Activated CD4-positive, alpha-beta T cell treated with anti-CD3 and anti-CD28 coated beads, Interleukin-2, amount 50 U/mL, for 48 hours (primary cell): ENCODE measurements around the gene SRPRA.

Experiments
- DNase-seq, 2 experiments: peaks; one replicate each; pipeline ENCODE4 v3.0.0-alpha.2; 2020

SRPRA gene

DNA sequence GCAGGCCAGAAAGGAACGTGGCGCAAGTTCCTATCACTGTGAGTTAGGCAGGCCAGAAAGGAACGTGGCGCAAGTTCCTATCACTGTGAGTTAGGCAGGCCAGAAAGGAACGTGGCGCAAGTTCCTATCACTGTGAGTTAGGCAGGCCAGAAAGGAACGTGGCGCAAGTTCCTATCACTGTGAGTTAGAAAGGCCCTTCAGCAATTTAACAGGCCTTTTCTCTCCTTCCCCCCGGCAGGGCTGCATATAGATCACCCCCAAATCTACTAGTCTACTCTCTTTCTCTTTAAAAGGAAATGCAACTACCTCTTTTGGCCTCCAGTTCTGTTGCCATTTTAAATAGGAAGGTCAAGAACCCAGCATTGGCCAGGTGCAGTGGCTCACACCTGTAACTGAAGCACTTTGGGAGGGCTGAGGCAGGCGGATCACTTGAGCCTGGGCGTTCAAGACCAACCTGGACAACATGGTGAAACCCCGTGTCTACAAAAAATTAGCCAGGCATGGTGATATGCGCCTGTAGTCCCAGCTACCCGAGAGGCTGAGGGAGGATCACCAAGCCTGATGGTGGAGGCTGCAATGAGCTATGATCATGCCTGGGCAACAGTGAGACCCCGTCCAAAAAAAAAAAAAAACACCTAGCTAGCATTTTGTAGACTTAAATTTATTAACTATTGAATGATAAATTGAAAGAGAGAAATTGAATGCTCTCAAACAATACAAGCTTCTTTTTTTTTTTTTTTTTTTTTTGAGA lies 42.2 kb downstream of the SRPRA start:
- DNase-seq = no peak

- no peak for DNase-seq
Measured at GRCh38 chr11:126225295-126225665, 43.4 kb downstream of the SRPRA start.

DNA sequence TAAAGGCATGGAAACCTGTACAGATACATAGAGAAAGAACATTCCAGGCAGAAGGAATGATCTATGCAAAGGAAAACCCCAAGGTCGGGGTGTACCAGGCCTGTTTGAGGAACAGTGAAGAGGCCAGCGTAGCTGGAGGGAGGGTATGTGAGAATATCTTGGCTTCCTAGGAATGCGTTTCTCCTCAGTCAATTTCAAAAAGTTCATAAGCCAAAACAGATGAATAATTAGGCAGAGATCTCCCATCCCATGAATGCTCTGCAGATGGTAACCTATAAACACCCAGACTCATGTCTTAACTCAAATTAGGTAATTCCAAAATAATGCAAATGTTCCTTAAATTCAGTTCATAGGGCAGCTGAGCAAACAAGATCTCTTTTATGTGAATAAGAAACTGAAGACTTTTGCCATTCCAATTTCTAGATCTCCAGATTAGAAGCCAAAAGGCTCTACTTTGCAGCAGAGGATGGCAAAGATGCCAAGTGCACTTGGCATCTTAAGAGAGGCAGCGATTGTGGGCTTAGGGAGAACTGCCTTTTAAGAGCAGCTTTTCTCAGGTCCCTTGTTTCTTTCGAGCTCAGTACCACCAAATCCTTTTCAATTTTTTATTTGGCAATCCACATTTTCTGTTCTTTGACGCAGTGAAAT lies 43.9 kb downstream of the SRPRA start:
- no peak for DNase-seq

- DNase-seq = no peak
Measured at GRCh38 chr11:126219547-126219946, 49.1 kb downstream of the SRPRA start.

DNA sequence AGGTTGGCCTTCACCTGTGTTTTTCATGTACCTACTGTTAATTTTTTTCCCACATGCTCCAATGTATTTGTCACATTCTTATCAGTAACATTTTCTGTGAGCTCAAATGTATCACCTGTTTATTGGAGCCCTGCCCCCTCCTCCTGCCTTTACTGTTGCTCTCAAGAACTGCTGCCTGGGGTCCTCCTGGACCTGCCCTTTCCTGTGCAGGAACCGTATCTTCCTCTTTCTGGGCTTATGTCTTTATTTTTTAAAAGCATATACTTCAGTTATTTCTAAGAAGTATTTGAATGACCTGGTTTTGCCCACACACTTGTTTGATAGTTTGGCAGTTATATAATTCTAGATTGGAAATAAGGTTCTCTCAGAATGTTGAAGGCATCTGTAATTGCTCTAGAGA lies 51.2 kb downstream of the SRPRA start:
- no peak for DNase-seq

GRCh38 chr11:126216526-126217305 lies 52.0 kb downstream of the SRPRA start:
- DNase-seq = no peak

DNA sequence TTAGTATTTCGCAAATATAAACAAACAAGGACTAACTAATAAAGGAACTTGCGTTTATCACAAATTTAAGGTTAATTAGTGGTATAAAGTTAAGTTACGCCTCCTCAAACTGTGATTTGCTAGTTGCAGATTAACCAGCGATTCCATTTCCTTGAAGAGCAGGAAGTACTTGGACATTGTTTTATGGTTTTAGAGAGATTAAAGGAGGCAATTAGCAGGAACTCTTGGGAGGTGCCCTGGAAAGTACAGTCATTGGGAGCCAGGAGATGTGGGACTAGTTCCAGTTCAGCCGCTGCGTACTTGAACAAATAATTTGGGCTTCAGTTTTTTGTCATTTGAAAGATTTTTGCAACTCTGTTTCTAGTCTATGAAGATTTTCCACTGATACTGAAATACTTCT lies 53.9 kb downstream of the SRPRA start:
- no peak for DNase-seq

- no peak for DNase-seq
Measured at GRCh38 chr11:126214441-126214840, 54.3 kb downstream of the SRPRA start.
